Fibroblast of skin of right quadriceps (primary cell): Measurements from ENCODE around the gene GLOD4.

Experiments
- DNase-seq: peaks from one replicate; pipeline ENCODE4 v3.0.0-alpha.2; 2013

GLOD4 gene

DNA sequence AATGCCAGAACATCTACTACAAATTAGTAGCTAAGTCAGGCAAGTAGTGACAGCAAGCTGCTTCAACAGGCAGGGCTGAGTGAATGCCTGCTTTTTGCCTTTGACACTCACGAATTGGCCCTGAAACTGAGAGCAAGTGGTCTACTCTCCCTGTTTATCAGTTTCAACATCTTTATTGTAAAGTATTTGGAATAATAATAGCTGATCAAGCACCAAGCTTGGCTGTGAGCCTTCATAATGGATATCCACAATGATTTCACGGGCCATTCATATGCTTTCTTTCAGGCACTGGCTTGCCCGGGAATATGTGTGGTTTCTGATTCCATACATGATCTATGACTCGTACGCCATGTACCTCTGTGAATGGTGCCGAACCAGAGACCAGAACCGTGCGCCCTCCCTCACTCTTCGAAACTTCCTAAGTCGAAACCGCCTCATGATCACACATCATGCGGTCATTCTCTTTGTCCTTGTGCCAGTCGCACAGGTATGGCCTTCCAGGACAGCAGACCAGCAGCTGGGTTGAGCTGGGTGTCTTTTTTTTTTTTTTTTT, 44.4 kb downstream of the GLOD4 start:
- no peak for DNase-seq

DNA sequence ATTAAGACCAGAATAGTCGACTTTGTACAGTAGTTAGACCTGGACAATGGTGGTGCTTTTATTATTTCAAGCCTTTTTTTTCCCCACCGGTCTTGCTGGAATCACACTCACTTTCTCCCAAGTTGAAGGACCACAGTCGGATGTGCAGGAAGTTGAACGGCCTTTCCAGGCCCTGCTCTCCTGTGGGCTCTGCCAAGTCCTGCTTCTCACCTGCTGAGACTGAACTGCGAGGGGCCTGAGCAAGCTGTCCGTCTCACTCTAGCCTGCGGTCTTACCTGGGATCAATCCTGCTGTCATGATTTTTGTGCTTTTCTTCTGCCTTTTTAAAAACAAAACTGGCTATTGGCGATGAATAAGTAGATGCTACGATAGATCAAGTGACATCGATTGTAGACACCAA, 48.3 kb downstream of the GLOD4 start:
- no peak for DNase-seq

DNA sequence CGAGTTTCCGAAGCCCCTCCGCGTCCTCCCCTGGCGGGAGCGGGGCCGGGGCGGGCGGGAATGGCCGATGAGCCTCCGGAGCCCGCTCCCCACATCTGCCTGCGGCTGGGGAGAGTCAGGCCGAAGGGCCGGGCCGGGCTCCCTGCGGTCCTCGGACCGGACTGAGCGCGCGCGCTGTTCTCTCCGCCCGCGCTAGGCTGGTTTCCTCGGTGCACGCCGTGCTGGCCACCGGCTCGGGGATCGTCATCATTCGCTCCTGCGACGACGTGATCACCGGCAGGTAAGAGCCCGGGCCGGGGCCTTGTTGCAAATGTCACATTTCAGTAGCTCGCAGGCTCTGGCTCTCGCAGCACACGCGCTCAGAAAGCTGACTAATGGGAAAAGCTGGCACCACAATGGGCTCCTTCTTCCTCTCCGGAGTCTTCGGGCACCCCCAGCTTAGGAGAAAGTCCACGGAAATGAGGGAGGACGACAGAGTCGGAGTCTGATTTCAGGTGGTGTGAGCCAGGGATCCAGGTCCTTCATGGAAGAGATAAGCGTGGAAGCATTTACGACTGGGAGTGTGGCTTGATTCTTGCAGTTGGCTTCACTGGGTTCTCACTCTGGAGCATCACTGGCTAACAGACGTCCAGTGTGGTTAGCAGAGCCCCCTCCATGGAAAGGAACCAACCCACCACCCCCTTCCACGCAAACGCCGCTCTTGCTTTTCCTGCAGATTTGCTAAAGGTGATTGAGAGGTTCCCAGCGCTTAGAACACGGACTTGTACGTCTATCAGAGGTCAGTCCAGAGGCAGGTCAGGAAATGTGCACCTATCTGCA, 49.0 kb downstream of the GLOD4 start:
- peak; percentile 39 for DNase-seq

DNA sequence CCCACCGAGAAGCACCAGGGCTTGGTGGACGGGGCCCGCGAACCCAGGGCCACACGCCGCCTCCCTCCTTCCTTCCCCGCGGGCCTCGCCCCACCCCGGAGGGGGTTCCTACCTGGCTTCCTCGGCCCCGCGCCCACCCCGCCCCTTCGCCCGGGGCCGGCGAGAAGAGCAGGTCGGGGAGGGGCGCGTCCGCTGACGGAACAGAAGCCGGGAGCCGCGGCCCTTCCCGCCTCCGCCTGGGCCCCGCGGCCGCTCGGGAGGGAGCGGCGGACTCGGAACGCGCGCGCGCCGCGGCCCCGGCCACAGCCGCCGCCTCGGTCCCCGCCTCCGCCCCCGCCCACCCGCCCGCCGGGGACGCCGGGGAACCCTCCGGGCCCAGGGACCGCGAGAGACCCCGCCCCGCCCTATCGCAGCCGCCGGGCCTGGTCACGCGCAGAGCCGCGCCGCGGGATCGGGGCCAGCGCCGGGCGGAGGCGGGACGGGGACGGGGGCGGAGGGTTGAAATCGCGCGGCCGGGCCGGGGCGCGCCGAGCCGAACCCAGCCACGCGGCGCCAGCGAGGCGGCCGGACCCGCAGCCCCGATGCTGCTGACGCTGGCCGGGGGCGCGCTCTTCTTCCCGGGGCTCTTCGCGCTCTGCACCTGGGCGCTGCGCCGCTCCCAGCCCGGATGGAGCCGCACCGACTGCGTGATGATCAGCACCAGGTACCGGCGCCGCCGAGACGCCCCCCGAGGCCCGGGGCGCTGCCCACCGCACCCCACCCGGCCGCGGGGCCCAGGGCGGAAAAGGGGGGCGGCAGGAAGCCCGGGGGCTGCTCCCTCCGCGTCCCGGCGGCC, 49.8 kb downstream of the GLOD4 start, which contains the start of gene TLCD3A:
Gene TLCD3A, plus strand, starts transcription at position 530 of the 835 bp plus-strand sequence. Its CDS starts 52 bp downstream, at position 582.
- peak; percentile 69 for DNase-seq

DNA sequence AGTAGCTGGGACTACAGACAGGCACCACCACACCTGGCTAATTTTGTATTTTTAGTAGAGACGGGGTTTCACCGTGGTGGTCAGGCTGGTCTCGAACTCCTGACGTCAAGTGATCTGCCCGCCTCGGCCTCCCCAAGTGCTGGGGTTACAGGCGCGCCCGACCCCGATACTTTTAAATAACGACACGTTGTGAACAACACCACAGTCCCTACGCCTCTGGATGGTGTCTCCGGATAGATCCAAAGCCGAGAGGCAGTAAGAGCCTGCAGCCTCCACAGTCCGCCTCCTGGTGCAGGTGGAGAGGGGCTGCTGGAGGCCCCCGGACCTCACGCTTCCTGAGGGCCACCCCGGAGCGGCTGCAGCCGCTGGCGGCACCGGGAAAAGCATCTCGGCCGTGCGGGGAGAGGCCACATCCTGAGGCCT, 50.4 kb downstream of the GLOD4 start:
- DNase-seq, result peak; percentile 27

DNA sequence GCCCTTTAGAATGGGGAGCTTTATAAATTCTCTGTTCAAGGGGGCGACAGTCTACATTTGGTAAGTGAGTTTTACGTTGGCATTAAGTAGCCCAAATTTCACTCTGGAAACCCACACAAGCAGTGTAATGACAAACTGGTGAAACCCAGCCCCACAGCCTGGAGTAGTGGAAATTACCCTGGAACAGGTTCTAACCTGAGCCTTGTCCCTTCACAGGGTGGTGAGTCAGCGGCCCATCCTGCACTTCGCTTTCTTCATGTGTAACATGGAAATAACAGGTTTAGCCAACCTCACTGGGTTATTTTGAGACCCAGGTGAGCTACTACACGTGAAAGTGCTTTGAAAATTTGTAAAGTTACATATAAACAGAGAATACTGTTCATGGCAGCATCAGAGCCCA, 53.2 kb downstream of the GLOD4 start:
- no peak for DNase-seq

DNA sequence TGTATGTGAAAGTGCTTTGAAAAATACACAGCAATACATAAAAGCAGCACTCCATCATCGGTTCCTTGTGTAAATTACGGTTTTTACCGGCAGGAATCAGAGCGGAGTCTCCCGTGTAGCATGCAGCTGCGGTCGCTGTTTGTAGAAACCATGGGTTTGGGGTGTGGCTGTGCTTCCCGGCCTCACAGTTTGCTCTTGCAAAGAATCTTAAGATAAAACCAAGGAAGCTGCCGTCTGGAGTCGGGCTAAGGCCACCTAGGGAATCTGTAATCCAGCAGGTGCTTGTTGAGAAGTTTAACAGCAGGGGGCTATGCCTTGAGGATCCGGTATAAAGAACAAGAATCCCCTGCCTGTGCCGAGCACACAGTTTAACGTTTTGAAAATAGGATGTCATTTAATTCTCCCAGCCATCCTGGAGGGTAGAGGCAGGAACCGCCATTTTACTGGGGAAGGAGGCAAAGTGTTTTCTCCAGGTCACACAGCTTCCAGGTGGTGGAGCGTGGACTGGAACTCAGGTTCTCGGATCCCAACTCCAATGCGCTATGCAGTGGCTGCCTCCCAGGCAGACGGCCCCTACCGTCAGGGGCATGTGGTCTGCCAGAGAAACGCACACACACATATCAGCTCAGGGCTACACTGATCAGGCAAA, 55.7 kb downstream of the GLOD4 start:
- DNase-seq, result no peak

DNA sequence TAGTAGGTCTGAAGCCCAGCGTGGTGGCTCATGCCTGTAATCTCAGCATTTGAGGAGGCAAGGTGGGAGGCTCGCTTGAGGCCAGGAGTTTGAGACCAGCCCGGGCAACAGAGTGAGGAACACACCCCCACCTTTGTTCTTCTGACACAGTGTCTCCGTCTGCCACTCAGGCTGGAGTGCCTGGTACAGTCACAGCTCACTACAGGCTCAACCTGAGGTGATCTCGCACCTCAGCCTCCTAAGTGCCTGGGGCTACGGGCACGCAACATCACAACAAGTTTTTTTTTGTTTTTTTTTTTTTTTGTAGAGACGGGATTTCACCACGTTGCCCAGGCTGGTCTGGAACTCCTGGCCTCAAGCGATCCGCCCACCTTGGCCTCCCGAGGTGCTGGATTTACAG, 56.3 kb downstream of the GLOD4 start:
- no peak for DNase-seq

DNA sequence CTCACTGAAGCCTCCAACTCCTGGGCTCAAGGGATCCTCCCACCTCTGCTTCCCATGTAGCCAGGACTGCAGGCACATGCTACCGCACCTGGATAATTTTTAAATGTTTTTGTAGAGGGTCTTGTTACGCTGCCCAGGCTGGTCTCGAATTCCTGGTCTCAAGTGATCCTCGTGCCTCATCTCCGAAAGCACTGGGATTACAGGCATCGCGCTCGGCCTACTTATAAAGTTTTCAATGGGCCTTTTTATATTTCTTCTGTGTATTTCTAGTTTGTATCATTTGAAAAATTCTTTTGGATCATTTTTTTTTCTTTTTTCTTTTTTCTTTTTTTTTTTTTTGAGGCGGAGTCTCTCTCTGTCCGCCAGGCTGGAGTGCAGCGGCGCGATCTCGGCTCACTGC, 57.0 kb downstream of the GLOD4 start:
- no peak for DNase-seq

DNA sequence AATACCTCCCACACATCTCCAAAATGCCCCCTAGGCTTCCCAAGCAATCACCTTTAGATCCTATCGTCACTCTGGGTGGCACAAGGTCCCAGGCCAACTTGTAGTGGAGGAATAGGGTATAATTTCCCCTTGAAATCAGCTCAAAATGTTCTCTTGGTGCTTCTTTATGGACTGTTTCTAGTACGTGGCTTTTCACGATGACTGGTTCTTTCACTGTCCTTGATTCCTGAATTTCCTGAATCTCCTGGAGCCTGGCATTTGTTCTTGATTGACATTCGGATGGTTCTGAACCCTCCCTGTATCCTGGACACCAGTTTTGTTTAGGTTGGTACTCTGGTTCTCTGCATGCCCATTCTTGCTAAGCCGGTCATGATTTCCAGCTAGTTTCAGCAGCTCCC, 60.5 kb downstream of the GLOD4 start:
- DNase-seq, result no peak

DNA sequence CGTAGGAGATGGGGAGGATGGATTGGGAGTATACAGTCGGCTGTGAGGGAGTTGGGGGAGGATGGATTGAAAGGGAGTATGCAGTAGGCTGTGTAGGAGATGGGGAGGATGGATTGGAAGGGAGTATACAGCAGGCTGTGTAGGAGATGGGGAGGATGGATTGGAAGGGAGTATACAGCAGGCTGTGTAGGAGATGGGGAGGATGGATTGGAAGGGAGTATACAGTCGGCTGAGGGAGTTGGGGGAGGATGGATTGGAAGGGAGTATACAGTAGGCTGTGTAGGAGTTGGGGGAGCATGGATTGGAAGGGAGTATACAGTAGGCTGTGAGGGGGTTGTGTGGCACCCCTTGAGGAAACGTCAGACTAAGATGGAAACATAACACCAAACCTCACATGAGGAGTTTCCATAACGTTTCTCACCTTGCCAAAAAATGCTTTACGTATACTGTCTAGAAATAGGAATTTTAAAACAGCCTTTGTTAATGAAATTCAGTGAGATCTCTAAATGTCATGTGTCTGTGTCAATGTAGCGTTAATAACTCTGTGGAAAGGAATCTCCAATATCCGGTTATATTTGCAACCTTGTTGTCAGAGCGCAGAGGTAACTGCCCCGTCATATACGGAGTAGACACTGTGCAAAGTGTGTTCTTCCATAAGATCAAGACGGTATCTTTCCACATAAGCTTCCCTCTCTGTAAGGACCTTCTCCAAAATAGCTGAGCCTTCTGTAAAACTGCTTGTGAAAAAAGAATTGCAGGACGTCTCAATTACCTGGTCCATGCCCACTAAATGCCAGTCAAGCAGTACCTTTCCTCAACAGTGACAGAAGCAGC, 61.2 kb downstream of the GLOD4 start:
- no peak for DNase-seq

DNA sequence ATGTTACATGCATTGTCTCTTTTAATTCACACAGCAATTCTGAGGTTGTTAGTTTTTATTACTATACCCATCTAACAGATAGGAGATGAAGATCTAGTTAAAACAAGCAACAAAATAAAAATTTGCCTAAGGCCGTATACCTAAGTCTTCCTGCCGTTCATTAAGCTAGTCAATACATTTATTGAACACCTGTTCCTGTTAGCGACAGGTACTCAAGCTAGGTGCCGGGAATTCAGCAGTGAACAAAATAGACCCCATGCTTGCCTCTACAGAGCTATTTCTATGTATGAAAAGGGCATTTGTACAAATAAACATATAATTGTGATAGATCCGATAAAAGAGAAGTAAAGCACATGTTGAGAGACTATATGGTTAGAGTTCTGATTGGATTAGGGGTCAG, 64.0 kb downstream of the GLOD4 start:
- no peak for DNase-seq
